Omental fat pad (tissue), 4 donors: Measurements from ENCODE around the gene NEDD4. TPM values are rescaled to one million over a fixed set of nuclear protein-coding genes. Genes with fewer than 3 reads are reported as not detected.

ENCODE experiments used
- ATAC-seq: fragments of 150-250 bp; one replicate; pipeline ENCODE4 v1.9.1; 2016; ENCODE audit warnings: mild to moderate bottlenecking, moderate library complexity; ENCODE audit not compliant: low FRiP score
- DNase-seq: peaks from one replicate; pipeline ENCODE4 v3.0.0-alpha.2; 2019; ENCODE audit warnings: low spot score
- CTCF ChIP-seq, 3 donors: fragments of 450-650 bp; IDR thresholded peaks; one replicate each; pipeline ENCODE4 v1.5.1; 2016 to 2017; ENCODE audit warnings: antibody characterized with exemption in 3 of 3, mild to moderate bottlenecking in 3 of 3, moderate library complexity in 2 of 3
- total RNA-seq, 4 donors: library from RNA; depleted of rRNA; stranded (reverse); fragments of >200 nt; gene quantifications; one replicate each; pipeline ENCODE4 v1.1.0, GENCODE V29; 2016

Gene NEDD4
- total RNA-seq, 4 donors from 2014 or later, result 9.5 to 40.5 (median 15.6) TPM

GRCh38 chr15:55990998-55991397 is 2.4 kb downstream of the NEDD4 start:
- no peak for ATAC-seq
- TF ChIP-seq CTCF (IDR thresholded peaks at IDR 0.05), result no peak
- DNase-seq, result no peak

GRCh38 chr15:55990516-55990915 is 2.9 kb downstream of the NEDD4 start:
- no peak for DNase-seq
- ATAC-seq, result no peak
- no peak for TF ChIP-seq CTCF (IDR thresholded peaks at IDR 0.05)

GRCh38 chr15:55989383-55989782 is 4.0 kb downstream of the NEDD4 start:
- ATAC-seq, result no peak
- no peak for TF ChIP-seq CTCF (IDR thresholded peaks at IDR 0.05)

GRCh38 chr15:55981582-55982249 is 11.7 kb downstream of the NEDD4 start:
- ATAC-seq, result no peak
- no peak for DNase-seq
- no peak for TF ChIP-seq CTCF (IDR thresholded peaks at IDR 0.05)

More at GRCh38 chr15:55989383-55989782, 4.0 kb downstream of the NEDD4 start:
- DNase-seq, result no peak

- DNase-seq (no peak), ATAC-seq (no peak)
- no peak for TF ChIP-seq CTCF (IDR thresholded peaks at IDR 0.05)
Measured at GRCh38 chr15:55980511-55980910, 12.9 kb downstream of the NEDD4 start.

GRCh38 chr15:55977231-55977630 is 16.2 kb downstream of the NEDD4 start:
- DNase-seq (no peak), ATAC-seq (no peak)
- no peak for TF ChIP-seq CTCF (IDR thresholded peaks at IDR 0.05)

- DNase-seq (no peak), ATAC-seq (no peak)
- TF ChIP-seq CTCF (IDR thresholded peaks at IDR 0.05), result no peak
Measured at GRCh38 chr15:55970286-55970685, 23.1 kb downstream of the NEDD4 start.
